Sigmoid colon (tissue), 4 donors: ENCODE results near the gene RHOU.

Experiments
- EP300 ChIP-seq, 4 donors: sonication (generic); formaldehyde crosslinking; IDR thresholded peaks; one replicate each; pipeline ENCODE4 v1.6.1; 2017; ENCODE audit warnings: antibody characterized with exemption in 4 of 4
- POLR2A ChIP-seq, 2 donors: fragments of 450-650 bp; IDR thresholded peaks; one replicate each; pipeline ENCODE4 v1.6.1; 2016; ENCODE audit warnings: antibody characterized with exemption in 2 of 2, mild to moderate bottlenecking in 2 of 2, moderate library complexity in 2 of 2
- POLR2AphosphoS5 ChIP-seq, 4 donors: sonication (generic); formaldehyde crosslinking; IDR thresholded peaks; one replicate each; pipeline ENCODE4 v1.6.1; 2017; ENCODE audit warnings: antibody characterized with exemption in 4 of 4
- TF ChIP-seq, protein P1 (sequence below), 4 experiments: fragments of 450-650 bp in 3 of 4; fragments of 200-600 bp in 1 of 4; IDR thresholded peaks; one replicate each; pipeline ENCODE4 v1.5.1; 2016 to 2019; ENCODE audit warnings: antibody characterized with exemption in 4 of 4, mild to moderate bottlenecking in 3 of 4, moderate library complexity in 2 of 4

DNA sequence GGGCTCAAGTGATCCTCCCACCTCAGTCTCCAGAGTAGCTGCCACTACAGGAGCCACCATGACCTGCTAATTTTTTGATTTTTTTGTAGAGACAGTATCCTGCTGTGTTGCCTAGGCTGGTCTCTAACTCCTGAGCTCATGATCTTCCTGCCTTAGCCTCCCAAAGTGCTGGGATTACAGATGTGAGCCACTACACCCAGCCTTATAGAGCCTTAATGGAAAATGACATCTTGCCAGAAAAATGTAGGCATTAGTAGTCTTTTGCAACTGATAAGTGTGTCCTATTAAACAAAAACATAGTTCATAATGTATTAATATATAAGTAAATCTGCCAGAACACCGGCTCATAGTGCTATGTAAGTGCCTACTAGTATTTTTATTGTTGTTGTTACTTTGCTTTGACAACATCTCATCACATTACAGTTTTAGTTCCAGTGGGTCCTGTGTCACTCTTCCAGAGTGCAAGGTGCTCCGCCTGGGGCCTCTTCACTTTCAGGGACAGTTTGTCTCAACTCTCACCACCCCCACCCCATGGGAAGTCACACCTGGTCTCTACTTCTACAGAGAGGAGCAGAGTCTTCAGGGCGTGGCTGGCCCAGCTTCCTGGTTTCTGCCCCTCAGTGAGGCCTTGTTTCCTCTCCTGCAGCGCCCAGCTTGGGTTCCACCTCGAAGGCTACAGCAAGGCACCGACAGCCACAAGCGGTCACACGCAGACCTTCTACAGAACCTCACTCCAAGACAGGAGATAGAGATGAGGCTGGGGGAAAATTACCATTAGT is 30.1 kb downstream of the RHOU start:
- TF ChIP-seq, protein P1, sequence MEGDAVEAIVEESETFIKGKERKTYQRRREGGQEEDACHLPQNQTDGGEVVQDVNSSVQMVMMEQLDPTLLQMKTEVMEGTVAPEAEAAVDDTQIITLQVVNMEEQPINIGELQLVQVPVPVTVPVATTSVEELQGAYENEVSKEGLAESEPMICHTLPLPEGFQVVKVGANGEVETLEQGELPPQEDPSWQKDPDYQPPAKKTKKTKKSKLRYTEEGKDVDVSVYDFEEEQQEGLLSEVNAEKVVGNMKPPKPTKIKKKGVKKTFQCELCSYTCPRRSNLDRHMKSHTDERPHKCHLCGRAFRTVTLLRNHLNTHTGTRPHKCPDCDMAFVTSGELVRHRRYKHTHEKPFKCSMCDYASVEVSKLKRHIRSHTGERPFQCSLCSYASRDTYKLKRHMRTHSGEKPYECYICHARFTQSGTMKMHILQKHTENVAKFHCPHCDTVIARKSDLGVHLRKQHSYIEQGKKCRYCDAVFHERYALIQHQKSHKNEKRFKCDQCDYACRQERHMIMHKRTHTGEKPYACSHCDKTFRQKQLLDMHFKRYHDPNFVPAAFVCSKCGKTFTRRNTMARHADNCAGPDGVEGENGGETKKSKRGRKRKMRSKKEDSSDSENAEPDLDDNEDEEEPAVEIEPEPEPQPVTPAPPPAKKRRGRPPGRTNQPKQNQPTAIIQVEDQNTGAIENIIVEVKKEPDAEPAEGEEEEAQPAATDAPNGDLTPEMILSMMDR (IDR thresholded peaks at IDR 0.05) = no peak
- TF ChIP-seq EP300 (IDR thresholded peaks at IDR 0.05) (no peak), POLR2AphosphoS5 (IDR thresholded peaks at IDR 0.05) (no peak), POLR2A (IDR thresholded peaks at IDR 0.05) (no peak)
